LNCAP (cell line): ENCODE results near the gene MAP3K21.

Source experiments
- TF ChIP-seq, protein P1 (sequence below): fragments of 450-650 bp; IDR thresholded peaks from 2 replicates; pipeline ENCODE4 v1.5.1; 2017; ENCODE audit warnings: mild to moderate bottlenecking

MAP3K21 gene

DNA sequence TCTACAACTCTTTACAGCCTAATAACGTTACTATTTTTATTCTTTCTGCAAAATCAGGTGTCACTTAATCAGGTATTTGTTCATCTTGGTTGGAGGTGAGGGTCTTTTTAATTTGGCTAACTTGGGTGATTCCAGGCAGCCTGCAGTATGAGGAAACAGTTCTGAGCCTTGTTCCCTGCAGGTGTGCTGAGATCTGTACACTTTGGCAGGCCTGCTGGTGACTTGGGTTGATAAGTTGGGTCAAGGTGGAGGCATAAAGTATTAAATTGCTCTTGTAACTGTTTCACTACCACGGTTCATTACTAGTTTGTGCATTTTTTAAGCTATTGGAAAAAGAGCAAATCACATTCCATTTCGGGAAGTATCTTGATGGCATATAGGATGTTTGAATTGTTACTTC, 10.0 kb downstream of the MAP3K21 start:
- TF ChIP-seq, protein P1, sequence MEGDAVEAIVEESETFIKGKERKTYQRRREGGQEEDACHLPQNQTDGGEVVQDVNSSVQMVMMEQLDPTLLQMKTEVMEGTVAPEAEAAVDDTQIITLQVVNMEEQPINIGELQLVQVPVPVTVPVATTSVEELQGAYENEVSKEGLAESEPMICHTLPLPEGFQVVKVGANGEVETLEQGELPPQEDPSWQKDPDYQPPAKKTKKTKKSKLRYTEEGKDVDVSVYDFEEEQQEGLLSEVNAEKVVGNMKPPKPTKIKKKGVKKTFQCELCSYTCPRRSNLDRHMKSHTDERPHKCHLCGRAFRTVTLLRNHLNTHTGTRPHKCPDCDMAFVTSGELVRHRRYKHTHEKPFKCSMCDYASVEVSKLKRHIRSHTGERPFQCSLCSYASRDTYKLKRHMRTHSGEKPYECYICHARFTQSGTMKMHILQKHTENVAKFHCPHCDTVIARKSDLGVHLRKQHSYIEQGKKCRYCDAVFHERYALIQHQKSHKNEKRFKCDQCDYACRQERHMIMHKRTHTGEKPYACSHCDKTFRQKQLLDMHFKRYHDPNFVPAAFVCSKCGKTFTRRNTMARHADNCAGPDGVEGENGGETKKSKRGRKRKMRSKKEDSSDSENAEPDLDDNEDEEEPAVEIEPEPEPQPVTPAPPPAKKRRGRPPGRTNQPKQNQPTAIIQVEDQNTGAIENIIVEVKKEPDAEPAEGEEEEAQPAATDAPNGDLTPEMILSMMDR, result no peak

DNA sequence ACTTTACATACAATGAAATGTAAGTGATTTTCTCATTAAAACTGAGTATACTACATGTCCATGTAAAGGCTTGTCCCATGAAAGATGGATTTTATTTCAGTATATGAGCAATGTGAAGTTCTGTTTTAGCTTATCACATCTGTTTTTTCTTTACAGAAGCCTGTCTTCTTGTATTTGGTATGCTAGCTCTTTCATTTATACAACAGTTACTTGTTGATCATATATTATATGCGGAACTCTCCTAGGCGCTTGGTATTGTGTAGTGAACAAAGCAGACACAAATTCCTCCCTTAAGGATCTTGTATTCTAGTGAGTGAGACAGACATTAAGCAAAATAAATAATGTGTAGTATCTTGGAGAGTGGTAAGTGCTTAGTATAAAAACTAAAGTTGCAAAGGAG, 10.6 kb downstream of the MAP3K21 start:
- TF ChIP-seq, protein P1, result no peak

DNA sequence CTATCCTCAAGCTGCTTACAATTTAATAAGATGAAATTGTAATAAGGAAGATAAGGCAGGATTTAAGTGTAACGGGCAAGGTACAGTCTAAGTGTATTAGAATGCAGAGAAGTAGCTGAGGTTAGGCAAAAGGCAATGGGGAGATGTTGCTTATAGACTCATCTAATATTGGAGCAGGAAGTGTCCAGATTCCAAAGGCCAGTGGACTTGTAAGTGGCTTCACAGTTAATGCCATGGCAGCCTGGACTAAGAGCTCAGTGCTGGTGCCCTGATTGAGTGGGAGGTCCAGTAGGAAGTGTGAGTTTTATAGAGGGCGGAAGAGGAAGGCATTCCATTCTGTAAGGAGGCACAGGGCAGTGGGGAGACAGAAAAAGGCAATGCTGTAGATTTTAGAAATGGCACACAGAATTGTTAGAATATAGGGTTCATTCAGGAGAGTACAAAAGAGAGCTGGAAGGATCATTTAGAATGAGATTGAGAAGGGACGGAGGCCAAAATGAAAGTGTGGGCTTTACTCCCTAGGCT, 12.6 kb downstream of the MAP3K21 start:
- TF ChIP-seq, protein P1, result no peak

DNA sequence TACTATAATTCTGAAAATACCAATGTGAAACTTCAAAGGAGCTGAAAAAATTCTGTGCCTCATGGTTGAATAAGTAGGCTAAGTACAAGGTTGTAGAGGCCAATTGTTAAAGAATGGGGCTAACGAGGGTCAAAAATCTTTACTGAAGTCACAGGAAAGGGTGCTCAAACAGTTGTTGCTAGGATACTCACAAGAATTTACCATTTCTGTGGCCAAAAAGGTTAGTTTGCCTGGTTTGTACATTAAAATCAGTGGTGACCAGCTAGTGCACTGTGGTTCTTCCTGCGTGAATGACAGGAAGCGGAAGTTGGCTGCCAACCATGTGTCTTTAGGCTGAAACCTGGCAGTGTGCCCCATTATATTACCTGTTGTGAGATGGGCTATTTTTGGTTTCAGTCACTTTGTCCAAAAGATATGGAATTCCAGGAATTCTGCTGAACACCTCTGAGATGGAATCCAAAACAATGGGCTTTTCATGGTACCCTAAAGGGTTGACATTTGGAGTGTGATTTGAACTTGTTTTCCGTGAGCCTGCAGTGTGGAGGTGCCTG, 13.5 kb downstream of the MAP3K21 start:
- TF ChIP-seq, protein P1, result no peak

DNA sequence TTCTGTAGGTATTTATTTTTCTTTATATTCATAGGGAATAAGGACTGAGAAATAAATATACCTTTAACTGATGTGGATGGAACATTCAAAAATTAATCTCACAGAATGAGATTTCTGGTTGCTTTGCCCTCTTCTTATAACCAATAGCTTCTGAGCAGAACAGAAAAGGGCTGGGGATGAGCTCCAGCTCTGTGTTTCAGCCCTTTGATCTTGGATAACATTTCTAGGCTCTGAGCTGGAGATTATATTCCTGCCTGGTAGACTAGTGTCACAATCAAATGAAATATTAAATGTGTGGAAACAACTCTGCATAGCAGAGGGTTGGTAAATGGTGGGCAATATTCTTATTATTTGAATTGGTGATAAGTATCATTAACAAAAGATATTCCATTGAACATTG, 14.6 kb downstream of the MAP3K21 start:
- TF ChIP-seq, protein P1, result no peak

DNA sequence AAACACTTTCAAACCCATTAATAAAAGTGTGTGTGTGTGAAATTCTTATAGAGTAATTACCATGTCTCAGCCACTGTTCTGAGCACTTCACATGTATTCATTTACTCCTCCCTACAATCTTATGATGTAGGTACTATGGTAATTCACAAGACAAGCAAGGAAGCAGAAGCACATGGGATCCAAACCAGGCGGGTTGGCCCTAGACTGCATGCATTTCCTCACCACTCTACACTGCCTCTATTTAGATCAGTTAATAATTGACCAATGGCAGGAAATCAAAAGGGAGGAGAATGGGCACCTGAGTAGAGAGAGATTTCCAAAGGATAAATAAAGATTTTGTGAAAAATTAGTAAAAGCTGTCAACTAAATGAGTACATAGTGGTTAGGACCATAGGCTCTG, 15.7 kb downstream of the MAP3K21 start:
- TF ChIP-seq, protein P1, result no peak

DNA sequence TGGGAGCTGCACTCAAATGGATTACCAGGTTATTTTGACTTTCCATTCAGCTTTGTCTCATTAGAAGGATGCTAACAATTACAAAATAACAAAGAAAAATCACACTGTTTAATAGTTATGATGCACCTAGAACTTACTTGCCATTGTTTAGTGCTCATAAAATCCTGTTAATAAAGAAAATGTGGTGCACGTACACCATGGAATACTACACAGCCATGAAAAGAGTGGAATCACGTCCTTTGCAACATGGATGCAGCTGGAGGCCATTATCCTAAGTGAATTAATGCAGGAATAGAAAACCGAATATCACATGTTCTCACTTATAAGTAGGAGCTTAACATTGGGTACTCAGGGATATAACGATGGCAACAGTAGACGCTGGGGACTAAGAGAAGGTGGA, 19.8 kb downstream of the MAP3K21 start:
- TF ChIP-seq, protein P1, result no peak

DNA sequence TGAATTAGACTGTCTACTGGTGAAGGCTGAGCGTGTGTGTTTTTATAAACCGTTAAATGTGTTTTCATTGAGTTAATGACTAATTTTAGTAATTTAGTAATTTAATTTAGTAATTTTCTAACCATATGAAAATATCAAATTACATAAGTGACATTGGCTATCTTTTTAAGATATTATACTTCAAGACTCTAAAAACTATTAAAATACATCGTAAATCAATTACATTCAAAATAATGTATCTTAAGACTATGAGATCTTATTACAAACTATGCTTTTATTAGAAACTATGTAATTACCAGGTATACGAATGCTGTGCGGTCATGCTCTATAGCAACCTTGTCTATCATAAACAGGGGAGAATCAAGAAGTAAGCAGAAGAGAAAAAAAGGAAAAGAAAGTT, 21.6 kb downstream of the MAP3K21 start:
- TF ChIP-seq, protein P1, result no peak
